Measurements from ENCODE around the gene NTNG1.

GRCh38 chr1:107124694-107125093, 16.1 kb upstream of the NTNG1 start:
- TF ChIP-seq, protein P1, sequence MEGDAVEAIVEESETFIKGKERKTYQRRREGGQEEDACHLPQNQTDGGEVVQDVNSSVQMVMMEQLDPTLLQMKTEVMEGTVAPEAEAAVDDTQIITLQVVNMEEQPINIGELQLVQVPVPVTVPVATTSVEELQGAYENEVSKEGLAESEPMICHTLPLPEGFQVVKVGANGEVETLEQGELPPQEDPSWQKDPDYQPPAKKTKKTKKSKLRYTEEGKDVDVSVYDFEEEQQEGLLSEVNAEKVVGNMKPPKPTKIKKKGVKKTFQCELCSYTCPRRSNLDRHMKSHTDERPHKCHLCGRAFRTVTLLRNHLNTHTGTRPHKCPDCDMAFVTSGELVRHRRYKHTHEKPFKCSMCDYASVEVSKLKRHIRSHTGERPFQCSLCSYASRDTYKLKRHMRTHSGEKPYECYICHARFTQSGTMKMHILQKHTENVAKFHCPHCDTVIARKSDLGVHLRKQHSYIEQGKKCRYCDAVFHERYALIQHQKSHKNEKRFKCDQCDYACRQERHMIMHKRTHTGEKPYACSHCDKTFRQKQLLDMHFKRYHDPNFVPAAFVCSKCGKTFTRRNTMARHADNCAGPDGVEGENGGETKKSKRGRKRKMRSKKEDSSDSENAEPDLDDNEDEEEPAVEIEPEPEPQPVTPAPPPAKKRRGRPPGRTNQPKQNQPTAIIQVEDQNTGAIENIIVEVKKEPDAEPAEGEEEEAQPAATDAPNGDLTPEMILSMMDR (IDR thresholded peaks at IDR 0.05), result no peak
- no peak for TF ChIP-seq POLR2A (IDR thresholded peaks at IDR 0.05)
